ENCODE results near the gene CGB7. TPM values are rescaled to one million over a fixed set of nuclear protein-coding genes. Genes with fewer than 3 reads are reported as not detected.

Gene CGB7
- total RNA-seq, 1 donor from 2014 or later: not detected

GRCh38 chr19:49071860-49072547 is 14.5 kb upstream of the CGB7 start:
- no peak for TF ChIP-seq CTCF (IDR thresholded peaks at IDR 0.05)
- no peak for DNase-seq (ENCODE audit: extremely low spot score, unreplicated experiment)
- H3K27ac Mint-ChIP-seq (ENCODE audit: unreplicated experiment): no peak overlapping the region
- H3K27me3 Mint-ChIP-seq (ENCODE audit: unreplicated experiment): peaks cover 54% of the 10 kb centered on the region
- peaks cover 4% of the 10 kb centered on the region for H3K36me3 Mint-ChIP-seq (ENCODE audit: unreplicated experiment)
- no peak overlapping the region for H3K4me3 Mint-ChIP-seq (ENCODE audit: unreplicated experiment)
- H3K4me1 Mint-ChIP-seq (ENCODE audit: unreplicated experiment): peaks cover 9% of the 10 kb centered on the region
- H3K9me3 Mint-ChIP-seq (ENCODE audit: unreplicated experiment): peaks cover 7% of the 10 kb centered on the region

GRCh38 chr19:49070416-49070815 is 12.9 kb upstream of the CGB7 start:
- peaks cover 12% of the 10 kb centered on the region for H3K4me1 Mint-ChIP-seq (ENCODE audit: unreplicated experiment)
- H3K27me3 Mint-ChIP-seq (ENCODE audit: unreplicated experiment): peaks cover 68% of the 10 kb centered on the region
- peaks cover 7% of the 10 kb centered on the region for H3K9me3 Mint-ChIP-seq (ENCODE audit: unreplicated experiment)
- no peak overlapping the region for H3K27ac Mint-ChIP-seq (ENCODE audit: unreplicated experiment)
- DNase-seq (ENCODE audit: extremely low spot score, unreplicated experiment): no peak
- TF ChIP-seq CTCF (IDR thresholded peaks at IDR 0.05): no peak
- H3K36me3 Mint-ChIP-seq (ENCODE audit: unreplicated experiment): peaks cover 4% of the 10 kb centered on the region
- H3K4me3 Mint-ChIP-seq (ENCODE audit: unreplicated experiment): no peak overlapping the region

- no peak for TF ChIP-seq CTCF (IDR thresholded peaks at IDR 0.05)
- Mint-ChIP-seq H3K9me3 (ENCODE audit: unreplicated experiment) (peaks cover 7% of the 10 kb centered on the region), H3K4me1 (ENCODE audit: unreplicated experiment) (peaks cover 16% of the 10 kb centered on the region), H3K27ac (ENCODE audit: unreplicated experiment) (no peak overlapping the region), H3K27me3 (ENCODE audit: unreplicated experiment) (peaks cover 66% of the 10 kb centered on the region), H3K4me3 (ENCODE audit: unreplicated experiment) (no peak overlapping the region), H3K36me3 (ENCODE audit: unreplicated experiment) (peaks cover 4% of the 10 kb centered on the region)
- DNase-seq (ENCODE audit: extremely low spot score, unreplicated experiment): no peak
These were observed 11.5 kb upstream of the CGB7 start for GRCh38 chr19:49069026-49069425.

GRCh38 chr19:49067554-49067953 is 10.0 kb upstream of the CGB7 start:
- no peak for DNase-seq (ENCODE audit: extremely low spot score, unreplicated experiment)
- Mint-ChIP-seq H3K9me3 (ENCODE audit: unreplicated experiment) (peaks cover 7% of the 10 kb centered on the region), H3K4me3 (ENCODE audit: unreplicated experiment) (no peak overlapping the region), H3K27me3 (ENCODE audit: unreplicated experiment) (peaks cover 52% of the 10 kb centered on the region), H3K36me3 (ENCODE audit: unreplicated experiment) (no peaks in the 10 kb centered on the region), H3K4me1 (ENCODE audit: unreplicated experiment) (peaks cover 7% of the 10 kb centered on the region), H3K27ac (ENCODE audit: unreplicated experiment) (no peak overlapping the region)
- no peak for TF ChIP-seq CTCF (IDR thresholded peaks at IDR 0.05)

- H3K9me3 Mint-ChIP-seq (ENCODE audit: unreplicated experiment): peaks cover 7% of the 10 kb centered on the region
- peaks cover 46% of the 10 kb centered on the region for H3K27me3 Mint-ChIP-seq (ENCODE audit: unreplicated experiment)
- no peak overlapping the region for H3K27ac Mint-ChIP-seq (ENCODE audit: unreplicated experiment)
- H3K36me3 Mint-ChIP-seq (ENCODE audit: unreplicated experiment): no peaks in the 10 kb centered on the region
- H3K4me1 Mint-ChIP-seq (ENCODE audit: unreplicated experiment): peaks cover 7% of the 10 kb centered on the region
- H3K4me3 Mint-ChIP-seq (ENCODE audit: unreplicated experiment): no peak overlapping the region
- no peak for DNase-seq (ENCODE audit: extremely low spot score, unreplicated experiment)
- no peak for TF ChIP-seq CTCF (IDR thresholded peaks at IDR 0.05)
These were observed 8.5 kb upstream of the CGB7 start for GRCh38 chr19:49065905-49066512.
